ENCODE measurements around the gene DCTD. TPM values are rescaled to one million over a fixed set of nuclear protein-coding genes. Genes with fewer than 3 reads are reported as not detected.

The DCTD gene
- total RNA-seq, 3 donors from 2014 or later, result 53.3 to 63.7 (median 55.4) TPM

GRCh38 chr4:182930889-182931288 lies 13.7 kb upstream of the DCTD start:
- no peaks in the 10 kb centered on the region for H3K9me3 ChIP-seq
- no peaks in the 10 kb centered on the region for H3K4me1 ChIP-seq (ENCODE audit: low read depth)
- H3K4me3 ChIP-seq, result no peak overlapping the region
- no peaks in the 10 kb centered on the region for H3K36me3 ChIP-seq (ENCODE audit: low read depth)
- DNase-seq, result no peak
- intact Hi-C loops (cut with DNase I, micrococcal nuclease), result loop anchor here in 1 of 2 donors (10.0 kb wide), 1 partner anchor 334 kb away; no protein-coding TSS in a partner anchor
- no peak for TF ChIP-seq CTCF (IDR thresholded peaks at IDR 0.05)
- no peak for ATAC-seq

GRCh38 chr4:182929296-182929695 lies 12.1 kb upstream of the DCTD start:
- no peak overlapping the region for H3K4me3 ChIP-seq
- no peaks in the 10 kb centered on the region for H3K9me3 ChIP-seq
- DNase-seq, result no peak
- no peaks in the 10 kb centered on the region for H3K4me1 ChIP-seq (ENCODE audit: low read depth)
- intact Hi-C loops (cut with DNase I, micrococcal nuclease), result no loop called here
- H3K36me3 ChIP-seq (ENCODE audit: low read depth), result no peaks in the 10 kb centered on the region
- no peak for TF ChIP-seq CTCF (IDR thresholded peaks at IDR 0.05)
- ATAC-seq, result no peak

- no peak for ATAC-seq
- H3K36me3 ChIP-seq (ENCODE audit: low read depth), result no peaks in the 10 kb centered on the region
- no peaks in the 10 kb centered on the region for H3K9me3 ChIP-seq
- no peak for DNase-seq
- intact Hi-C loops (cut with DNase I, micrococcal nuclease), result no loop called here
- H3K4me3 ChIP-seq, result no peak overlapping the region
- H3K4me1 ChIP-seq (ENCODE audit: low read depth), result no peaks in the 10 kb centered on the region
- TF ChIP-seq CTCF (IDR thresholded peaks at IDR 0.05), result no peak
Observed at GRCh38 chr4:182928061-182928460, 10.9 kb upstream of the DCTD start.

- no peak for ATAC-seq
- intact Hi-C loops (cut with DNase I, micrococcal nuclease), result no loop called here
- H3K36me3 ChIP-seq (ENCODE audit: low read depth), result no peaks in the 10 kb centered on the region
- no peak overlapping the region for H3K4me3 ChIP-seq
- no peak for DNase-seq
- peaks cover 5% of the 10 kb centered on the region for H3K4me1 ChIP-seq (ENCODE audit: low read depth)
- H3K9me3 ChIP-seq, result no peaks in the 10 kb centered on the region
- no peak for TF ChIP-seq CTCF (IDR thresholded peaks at IDR 0.05)
Observed at GRCh38 chr4:182927505-182927904, 10.3 kb upstream of the DCTD start.

GRCh38 chr4:182925855-182926254 lies 8.7 kb upstream of the DCTD start:
- TF ChIP-seq CTCF (IDR thresholded peaks at IDR 0.05), result no peak
- Histone ChIP-seq H3K36me3 (ENCODE audit: low read depth) (no peaks in the 10 kb centered on the region), H3K4me3 (no peak overlapping the region), H3K4me1 (ENCODE audit: low read depth) (peaks cover 10% of the 10 kb centered on the region), H3K9me3 (no peaks in the 10 kb centered on the region)
- ATAC-seq (no peak), DNase-seq (no peak)
- intact Hi-C loops (cut with DNase I, micrococcal nuclease), result no loop called here

- intact Hi-C loops (cut with DNase I, micrococcal nuclease), result no loop called here
- H3K36me3 ChIP-seq (ENCODE audit: low read depth), result no peaks in the 10 kb centered on the region
- H3K9me3 ChIP-seq, result no peaks in the 10 kb centered on the region
- TF ChIP-seq CTCF (IDR thresholded peaks at IDR 0.05), result peak; percentile 32
- no peak overlapping the region for H3K4me3 ChIP-seq
- H3K4me1 ChIP-seq (ENCODE audit: low read depth), result peaks cover 10% of the 10 kb centered on the region
- DNase-seq (peak; percentile 62 to 73 (median 66)), ATAC-seq (peak; percentile 90)
Observed at GRCh38 chr4:182925298-182925757, 8.1 kb upstream of the DCTD start.

All from mucosa of descending colon (tissue), 3 donors.